ENCODE data around the gene THUMPD2.

THUMPD2 gene

GRCh38 chr2:39712953-39713352, 66.1 kb downstream of the THUMPD2 start:
- TF ChIP-seq CTCF (IDR thresholded peaks at IDR 0.05; ENCODE audit: low read depth, low read length) = no peak
- no peak overlapping the region for H3K4me3 ChIP-seq (replicated peaks in 1 of 2; ENCODE audit: low read depth in 2 of 2, low read length in 2 of 2)
- no peak for DNase-seq (ENCODE audit: low read depth in 2 of 2)

GRCh38 chr2:39710807-39711206, 68.3 kb downstream of the THUMPD2 start:
- no peak for TF ChIP-seq CTCF (IDR thresholded peaks at IDR 0.05; ENCODE audit: low read depth, low read length)
- H3K4me3 ChIP-seq (replicated peaks in 1 of 2; ENCODE audit: low read depth in 2 of 2, low read length in 2 of 2) = no peak overlapping the region
- no peak for DNase-seq (ENCODE audit: low read depth in 2 of 2)

GRCh38 chr2:39708003-39708402, 71.1 kb downstream of the THUMPD2 start:
- H3K4me3 ChIP-seq (replicated peaks in 1 of 2; ENCODE audit: low read depth in 2 of 2, low read length in 2 of 2) = no peak overlapping the region
- DNase-seq (ENCODE audit: low read depth in 2 of 2) = no peak
- TF ChIP-seq CTCF (IDR thresholded peaks at IDR 0.05; ENCODE audit: low read depth, low read length) = no peak

- DNase-seq (ENCODE audit: low read depth in 2 of 2) = no peak
- TF ChIP-seq CTCF (IDR thresholded peaks at IDR 0.05; ENCODE audit: low read depth, low read length) = no peak
- no peak overlapping the region for H3K4me3 ChIP-seq (replicated peaks in 1 of 2; ENCODE audit: low read depth in 2 of 2, low read length in 2 of 2)
Measured at GRCh38 chr2:39706945-39707344, 72.1 kb downstream of the THUMPD2 start.

GRCh38 chr2:39706312-39706711, 72.7 kb downstream of the THUMPD2 start:
- no peak for DNase-seq (ENCODE audit: low read depth in 2 of 2)
- TF ChIP-seq CTCF (IDR thresholded peaks at IDR 0.05; ENCODE audit: low read depth, low read length) = no peak
- H3K4me3 ChIP-seq (replicated peaks in 1 of 2; ENCODE audit: low read depth in 2 of 2, low read length in 2 of 2) = no peak overlapping the region

- no peak for DNase-seq (ENCODE audit: low read depth in 2 of 2)
- no peak for TF ChIP-seq CTCF (IDR thresholded peaks at IDR 0.05; ENCODE audit: low read depth, low read length)
- H3K4me3 ChIP-seq (replicated peaks in 1 of 2; ENCODE audit: low read depth in 2 of 2, low read length in 2 of 2) = no peak overlapping the region
Measured at GRCh38 chr2:39705638-39706037, 73.4 kb downstream of the THUMPD2 start.

- DNase-seq (ENCODE audit: low read depth in 2 of 2) = no peak
- TF ChIP-seq CTCF (IDR thresholded peaks at IDR 0.05; ENCODE audit: low read depth, low read length) = no peak
- no peak overlapping the region for H3K4me3 ChIP-seq (replicated peaks in 1 of 2; ENCODE audit: low read depth in 2 of 2, low read length in 2 of 2)
Measured at GRCh38 chr2:39704540-39704939, 74.5 kb downstream of the THUMPD2 start.

Measured in cardiac fibroblast (primary cell).